Measurements from ENCODE around the gene KLHL3. TPM values are rescaled to one million over a fixed set of nuclear protein-coding genes. Genes with fewer than 3 reads are reported as not detected.

KLHL3 gene
- total RNA-seq, 5 donors from 2014 or later (not counting 1 experiment from before 2014, with no cell fraction given) = 15.1 to 28.0 (median 26.5) TPM

- 100% methylated on average over 2 of the region's 3 CpGs for WGBS (ENCODE audit: insufficient coverage)
- POLR2A ChIA-PET = interaction anchor here (0.6 to 0.8 kb wide), 2 partner anchors 98 to 732 kb away, joined by 3 to 10 read pairs; no protein-coding TSS in a partner anchor
- H3K4me3 Mint-ChIP-seq = no peak overlapping the region
Observed at GRCh38 chr5:137731176-137731575, 4.7 kb downstream of the KLHL3 start.

GRCh38 chr5:137730336-137730735, 5.6 kb downstream of the KLHL3 start:
- Histone ChIP-seq H3K4me1 (ENCODE audit: control insufficient read depth in 1 of 2, extremely low read depth in 1 of 2, insufficient read depth in 2 of 2, low read length in 2 of 2) (peaks cover 17 to 26% of the 10 kb centered on the region in 2 experiments), H3K36me3 (ENCODE audit: control insufficient read depth in 2 of 2, extremely low read depth in 1 of 2, insufficient read depth in 1 of 2, low read length in 1 of 2) (no peaks in the 10 kb centered on the region), H3K27ac (ENCODE audit: low read length) (no peak overlapping the region), H3K4me3 (ENCODE audit: control insufficient read depth in 1 of 2, extremely low read depth in 1 of 2, low read length in 1 of 2) (no peak overlapping the region), H3K9me3 (no peaks in the 10 kb centered on the region), H3K27me3 (replicated peaks in 1 of 2; ENCODE audit: control insufficient read depth in 2 of 2, extremely low read depth in 1 of 2, insufficient read depth in 2 of 2, low read length in 1 of 2) (no peaks in the 10 kb centered on the region)
- DNase-seq (no peak), ATAC-seq (replicated peaks in 1 of 4) (no peak)
- Mint-ChIP-seq H3K4me1 (peaks cover 9 to 21% (median 11%) of the 10 kb centered on the region in 3 donors), H3K27me3 (no peaks in the 10 kb centered on the region), H3K9me3 (no peaks in the 10 kb centered on the region), H3K4me3 (no peak overlapping the region), H3K27ac (no peak overlapping the region), H3K36me3 (peaks cover 9% of the 10 kb centered on the region)
- CTCF ChIA-PET = interaction anchor here in 1 of 2 donors (3.9 kb wide), 1 partner anchor 12 kb away, joined by 23 read pairs; no protein-coding TSS in a partner anchor
- POLR2A ChIA-PET = interaction anchor here in 1 of 2 donors (0.8 kb wide), 1 partner anchor 97 kb away, joined by 3 read pairs; no protein-coding TSS in a partner anchor

More at GRCh38 chr5:137731176-137731575, 4.7 kb downstream of the KLHL3 start:
- CTCF ChIA-PET = interaction anchor here (0.6 to 3.9 kb wide), 5 partner anchors 10 to 61 kb away, joined by 3 to 23 read pairs (median 6); no protein-coding TSS in a partner anchor
- H3K27ac Mint-ChIP-seq = no peak overlapping the region
- no peaks in the 10 kb centered on the region for H3K27me3 Mint-ChIP-seq
- DNase-seq (no peak), ATAC-seq (replicated peaks in 1 of 4) (no peak)
- H3K27ac ChIP-seq (ENCODE audit: low read length) = no peak overlapping the region
- no peaks in the 10 kb centered on the region for H3K9me3 Mint-ChIP-seq
- H3K4me1 Mint-ChIP-seq = peaks cover 9 to 21% (median 11%) of the 10 kb centered on the region in 3 donors
- peaks cover 9% of the 10 kb centered on the region for H3K36me3 Mint-ChIP-seq
- peaks cover 25 to 29% of the 10 kb centered on the region in 2 experiments for H3K4me1 ChIP-seq (ENCODE audit: control insufficient read depth in 1 of 2, extremely low read depth in 1 of 2, insufficient read depth in 2 of 2, low read length in 2 of 2)
- no peak overlapping the region for H3K4me3 ChIP-seq (ENCODE audit: control insufficient read depth in 1 of 2, extremely low read depth in 1 of 2, low read length in 1 of 2)
- H3K27me3 ChIP-seq (replicated peaks in 1 of 2; ENCODE audit: control insufficient read depth in 2 of 2, extremely low read depth in 1 of 2, insufficient read depth in 2 of 2, low read length in 1 of 2) = no peaks in the 10 kb centered on the region
- no peaks in the 10 kb centered on the region for H3K36me3 ChIP-seq (ENCODE audit: control insufficient read depth in 2 of 2, extremely low read depth in 1 of 2, insufficient read depth in 1 of 2, low read length in 1 of 2)
- H3K9me3 ChIP-seq = no peaks in the 10 kb centered on the region

GRCh38 chr5:137728048-137728447, 7.8 kb downstream of the KLHL3 start:
- CTCF ChIA-PET = interaction anchor here in 1 of 2 donors (1.5 kb wide), 1 partner anchor 68 kb away, joined by 6 read pairs; no protein-coding TSS in a partner anchor
- Mint-ChIP-seq H3K4me1 (peaks cover 9 to 21% (median 11%) of the 10 kb centered on the region in 3 donors), H3K4me3 (no peak overlapping the region), H3K27ac (no peak overlapping the region), H3K36me3 (peaks cover 9% of the 10 kb centered on the region), H3K9me3 (no peaks in the 10 kb centered on the region), H3K27me3 (no peaks in the 10 kb centered on the region)
- WGBS (ENCODE audit: insufficient coverage) = no CpG with 5 or more reads among the region's 1 CpG
- DNase-seq (no peak), ATAC-seq (replicated peaks in 1 of 4) (no peak)
- Histone ChIP-seq H3K4me1 (ENCODE audit: control insufficient read depth in 1 of 2, extremely low read depth in 1 of 2, insufficient read depth in 2 of 2, low read length in 2 of 2) (peaks cover 0 to 15% of the 10 kb centered on the region in 2 experiments), H3K9me3 (no peaks in the 10 kb centered on the region), H3K36me3 (ENCODE audit: control insufficient read depth in 2 of 2, extremely low read depth in 1 of 2, insufficient read depth in 1 of 2, low read length in 1 of 2) (no peaks in the 10 kb centered on the region), H3K27ac (ENCODE audit: low read length) (no peak overlapping the region), H3K27me3 (replicated peaks in 1 of 2; ENCODE audit: control insufficient read depth in 2 of 2, extremely low read depth in 1 of 2, insufficient read depth in 2 of 2, low read length in 1 of 2) (no peaks in the 10 kb centered on the region), H3K4me3 (ENCODE audit: control insufficient read depth in 1 of 2, extremely low read depth in 1 of 2, low read length in 1 of 2) (no peak overlapping the region)
- POLR2A ChIA-PET = no interaction called here

GRCh38 chr5:137727623-137728022, 8.3 kb downstream of the KLHL3 start:
- Mint-ChIP-seq H3K4me1 (peaks cover 9 to 21% (median 11%) of the 10 kb centered on the region in 3 donors), H3K36me3 (peaks cover 9% of the 10 kb centered on the region), H3K27me3 (no peaks in the 10 kb centered on the region), H3K27ac (no peak overlapping the region), H3K4me3 (no peak overlapping the region), H3K9me3 (no peaks in the 10 kb centered on the region)
- Histone ChIP-seq H3K27me3 (replicated peaks in 1 of 2; ENCODE audit: control insufficient read depth in 2 of 2, extremely low read depth in 1 of 2, insufficient read depth in 2 of 2, low read length in 1 of 2) (no peaks in the 10 kb centered on the region), H3K9me3 (no peaks in the 10 kb centered on the region), H3K27ac (ENCODE audit: low read length) (no peak overlapping the region), H3K4me1 (ENCODE audit: control insufficient read depth in 1 of 2, extremely low read depth in 1 of 2, insufficient read depth in 2 of 2, low read length in 2 of 2) (peaks cover 0 to 13% of the 10 kb centered on the region in 2 experiments), H3K4me3 (ENCODE audit: control insufficient read depth in 1 of 2, extremely low read depth in 1 of 2, low read length in 1 of 2) (no peak overlapping the region), H3K36me3 (ENCODE audit: control insufficient read depth in 2 of 2, extremely low read depth in 1 of 2, insufficient read depth in 1 of 2, low read length in 1 of 2) (no peaks in the 10 kb centered on the region)
- no CpG with 5 or more reads among the region's 2 CpGs for WGBS (ENCODE audit: insufficient coverage)
- ATAC-seq (replicated peaks in 1 of 4) (no peak), DNase-seq (no peak)
- CTCF ChIA-PET = interaction anchor here in 1 of 2 donors (1.5 kb wide), 1 partner anchor 67 kb away, joined by 6 read pairs; no protein-coding TSS in a partner anchor
- POLR2A ChIA-PET = no interaction called here

- Mint-ChIP-seq H3K4me3 (no peak overlapping the region), H3K27me3 (no peaks in the 10 kb centered on the region), H3K36me3 (peaks cover 10% of the 10 kb centered on the region), H3K27ac (no peak overlapping the region), H3K4me1 (peaks cover 8 to 12% (median 11%) of the 10 kb centered on the region in 3 donors), H3K9me3 (no peaks in the 10 kb centered on the region)
- WGBS (ENCODE audit: insufficient coverage) = 100% methylated on average over 1 of the region's 2 CpGs
- CTCF ChIA-PET = no interaction called here
- no peak overlapping the region for H3K4me3 ChIP-seq (ENCODE audit: control insufficient read depth in 1 of 2, extremely low read depth in 1 of 2, low read length in 1 of 2)
- no peak for ATAC-seq (replicated peaks in 1 of 4)
- H3K9me3 ChIP-seq = no peaks in the 10 kb centered on the region
- H3K4me1 ChIP-seq (ENCODE audit: control insufficient read depth in 1 of 2, extremely low read depth in 1 of 2, insufficient read depth in 2 of 2, low read length in 2 of 2) = peaks cover 0 to 3% of the 10 kb centered on the region in 2 experiments
- H3K36me3 ChIP-seq (ENCODE audit: control insufficient read depth in 2 of 2, extremely low read depth in 1 of 2, insufficient read depth in 1 of 2, low read length in 1 of 2) = peaks cover 3 to 7% of the 10 kb centered on the region in 2 donors
- POLR2A ChIA-PET = interaction anchor here in 1 of 2 donors (0.6 kb wide), 1 partner anchor 63 kb away, joined by 4 read pairs; no protein-coding TSS in a partner anchor
- no peaks in the 10 kb centered on the region for H3K27me3 ChIP-seq (replicated peaks in 1 of 2; ENCODE audit: control insufficient read depth in 2 of 2, extremely low read depth in 1 of 2, insufficient read depth in 2 of 2, low read length in 1 of 2)
- H3K27ac ChIP-seq (ENCODE audit: low read length) = no peak overlapping the region
- DNase-seq = no peak
Observed at GRCh38 chr5:137724251-137724650, 11.6 kb downstream of the KLHL3 start.

- H3K4me1 ChIP-seq (ENCODE audit: control insufficient read depth in 1 of 2, extremely low read depth in 1 of 2, insufficient read depth in 2 of 2, low read length in 2 of 2) = peaks cover 0 to 2% of the 10 kb centered on the region in 2 experiments
- no peak overlapping the region for H3K4me3 Mint-ChIP-seq
- H3K4me3 ChIP-seq (ENCODE audit: control insufficient read depth in 1 of 2, extremely low read depth in 1 of 2, low read length in 1 of 2) = no peak overlapping the region
- H3K27me3 Mint-ChIP-seq = no peaks in the 10 kb centered on the region
- H3K27me3 ChIP-seq (replicated peaks in 1 of 2; ENCODE audit: control insufficient read depth in 2 of 2, extremely low read depth in 1 of 2, insufficient read depth in 2 of 2, low read length in 1 of 2) = no peaks in the 10 kb centered on the region
- peaks cover 4 to 16% (median 11%) of the 10 kb centered on the region in 3 donors for H3K4me1 Mint-ChIP-seq
- H3K36me3 Mint-ChIP-seq = peaks cover 45% of the 10 kb centered on the region
- H3K9me3 ChIP-seq = peaks cover 2% of the 10 kb centered on the region
- H3K27ac ChIP-seq (ENCODE audit: low read length) = no peak overlapping the region
- ATAC-seq (replicated peaks in 1 of 4) (no peak), DNase-seq (no peak)
- ChIA-PET POLR2A (no interaction called here), CTCF (no interaction called here)
- H3K27ac Mint-ChIP-seq = no peak overlapping the region
- peaks cover 8 to 11% of the 10 kb centered on the region in 2 donors for H3K36me3 ChIP-seq (ENCODE audit: control insufficient read depth in 2 of 2, extremely low read depth in 1 of 2, insufficient read depth in 1 of 2, low read length in 1 of 2)
- peaks cover 5 to 9% (median 8%) of the 10 kb centered on the region in 3 donors for H3K9me3 Mint-ChIP-seq
Observed at GRCh38 chr5:137718611-137719010, 17.3 kb downstream of the KLHL3 start.
